ENCODE data around the gene TBC1D1. TPM values are rescaled to one million over a fixed set of nuclear protein-coding genes. Genes with fewer than 3 reads are reported as not detected.

The TBC1D1 gene
- total and polyA plus RNA-seq, 2 donors (not counting 3 experiments of a cell fraction or from before 2014, with no cell fraction given): 63.5 to 116 TPM

DNA sequence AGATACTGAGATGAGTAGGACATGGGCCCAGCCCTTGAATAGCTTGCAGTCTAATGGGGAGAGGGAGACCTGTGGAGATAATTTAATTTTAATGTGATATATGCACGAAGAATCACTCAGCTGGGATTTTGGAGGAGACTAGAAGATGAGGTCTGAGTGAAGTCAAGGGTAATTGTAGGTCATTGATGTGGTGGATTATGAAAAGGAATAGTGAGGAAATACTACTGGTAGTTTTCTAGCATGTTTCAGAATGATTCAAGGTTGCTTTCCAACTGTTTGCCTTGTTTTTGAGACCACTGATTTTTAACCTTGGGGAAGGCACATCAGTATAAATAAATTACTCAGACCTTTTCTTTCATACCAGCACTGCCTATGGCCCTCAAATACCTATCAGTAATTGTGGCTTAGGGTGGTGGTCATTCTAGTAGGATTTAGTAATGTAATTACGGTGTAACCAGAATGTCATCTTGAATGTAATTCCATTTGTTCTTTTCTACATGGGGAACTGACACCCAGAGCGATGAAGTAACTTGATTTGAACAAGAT, 94.9 kb downstream of the TBC1D1 start:
- H3K36me3 ChIP-seq (ENCODE audit: control insufficient read depth in 2 of 2, extremely low read depth in 1 of 2, insufficient read depth in 2 of 2, low read length in 2 of 2): no peaks in the 10 kb centered on the region
- no TSS peak for BruUV-seq (replicated peaks)
- H3K4me2 ChIP-seq (ENCODE audit: insufficient read depth, low read length): no peak overlapping the region
- no peaks in the 10 kb centered on the region for H4K20me1 ChIP-seq (replicated peaks; ENCODE audit: control insufficient read depth, extremely low read depth, insufficient read depth, low read length)
- H2AFZ ChIP-seq (ENCODE audit: low read depth, low read length): no peak overlapping the region
- intact Hi-C loops (cut with micrococcal nuclease) (no loop called here), dilution Hi-C loops (cut with MboI; ENCODE audit: extremely low pct_ligation_motif_present, low sequenced_read_pairs) (no loop called here)
- no peaks in the 10 kb centered on the region for H3K27me3 ChIP-seq (ENCODE audit: control insufficient read depth in 2 of 2, insufficient read depth in 2 of 2, low read length in 2 of 2)
- ChIA-PET POLR2A (no interaction called here), CTCF (no interaction called here)
- H3K4me3 ChIP-seq (replicated peaks in 1 of 3; ENCODE audit: insufficient read depth in 1 of 3, low read depth in 1 of 3, low read length in 3 of 3): no peak overlapping the region
- TF ChIP-seq EZH2 (IDR thresholded peaks at IDR 0.05; ENCODE audit: borderline replicate concordance, low read depth, low read length, severe bottlenecking): no peak
- TF ChIP-seq POLR2AphosphoS5 (IDR thresholded peaks at IDR 0.05; ENCODE audit: insufficient read depth, low read depth, low read length): no peak
- TF ChIP-seq, protein P1, sequence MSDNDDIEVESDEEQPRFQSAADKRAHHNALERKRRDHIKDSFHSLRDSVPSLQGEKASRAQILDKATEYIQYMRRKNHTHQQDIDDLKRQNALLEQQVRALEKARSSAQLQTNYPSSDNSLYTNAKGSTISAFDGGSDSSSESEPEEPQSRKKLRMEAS (IDR thresholded peaks at IDR 0.05; ENCODE audit: insufficient read depth, insufficient read length): no peak
- no peak for TF ChIP-seq MYC (IDR thresholded peaks at IDR 0.05; ENCODE audit: low read depth, low read length)
- TF ChIP-seq GATA2 (IDR thresholded peaks at IDR 0.05; ENCODE audit: insufficient read depth, insufficient read length, low read depth, low read length): no peak
- TF ChIP-seq CTCF (IDR thresholded peaks at IDR 0.05; ENCODE audit: extremely low read depth in 1 of 2, insufficient read depth in 1 of 2, low read depth in 1 of 2, low read length in 2 of 2): no peak
- TF ChIP-seq POLR2A (IDR thresholded peaks at IDR 0.05; ENCODE audit: low read depth, low read length): no peak
- no peak for TF ChIP-seq JUN (IDR thresholded peaks at IDR 0.05; ENCODE audit: borderline replicate concordance, insufficient read depth, insufficient read length, low read depth)
- H3K9me3 ChIP-seq (replicated peaks; ENCODE audit: control insufficient read depth, insufficient read depth, low read length): no peaks in the 10 kb centered on the region
- DNase-seq (ENCODE audit: low read depth, low spot score) (no peak), FAIRE-seq (no peak)
- peaks cover 7% of the 10 kb centered on the region for H3K4me1 ChIP-seq (ENCODE audit: control insufficient read depth, extremely low read depth, insufficient read depth, low read length)
- H3K9ac ChIP-seq (replicated peaks; ENCODE audit: extremely low read depth, insufficient read depth, low read length): no peak overlapping the region
- H3K27ac ChIP-seq (ENCODE audit: insufficient read depth, low read depth, low read length): no peak overlapping the region
- peaks cover 37% of the 10 kb centered on the region for H3K79me2 ChIP-seq (ENCODE audit: control insufficient read depth, insufficient read depth, low read length)
- no peaks in the 10 kb centered on the region for H3K9me1 ChIP-seq (replicated peaks; ENCODE audit: control insufficient read depth, extremely low read depth, insufficient read depth, low read length)

Data from endothelial cell of umbilical vein (primary cell).